HG03575 (cell line): ENCODE measurements around the gene CEPT1.

Experiments used
- ATAC-seq: cut with Tn5 transposase; IDR thresholded peaks from one replicate; pipeline ENCODE4 v1.9.1; 2021; ENCODE audit not compliant: unreplicated experiment, insufficient number of reproducible peaks, low FRiP score; ENCODE audit errors: extremely low read depth

Gene CEPT1

DNA sequence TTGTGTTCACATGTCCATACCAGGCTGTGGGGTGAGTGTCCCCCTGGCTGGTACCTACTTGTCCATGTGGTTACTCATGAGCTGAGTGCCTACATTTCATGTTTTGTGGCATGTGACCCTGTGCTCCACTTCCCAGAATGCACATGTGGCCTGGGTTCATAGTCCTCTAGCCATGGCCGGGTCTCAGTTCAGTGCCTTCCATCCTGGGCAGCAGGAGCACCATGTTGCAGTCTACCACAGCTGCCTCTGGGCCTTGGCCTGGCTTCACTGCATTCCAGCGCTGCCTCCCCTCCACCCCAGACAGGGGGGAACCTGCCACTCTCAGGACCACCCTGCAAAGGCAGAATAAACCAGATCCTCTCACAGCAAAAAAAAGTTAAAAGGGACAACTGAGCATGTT lies 5.5 kb downstream of the CEPT1 start:
- no peak for ATAC-seq

DNA sequence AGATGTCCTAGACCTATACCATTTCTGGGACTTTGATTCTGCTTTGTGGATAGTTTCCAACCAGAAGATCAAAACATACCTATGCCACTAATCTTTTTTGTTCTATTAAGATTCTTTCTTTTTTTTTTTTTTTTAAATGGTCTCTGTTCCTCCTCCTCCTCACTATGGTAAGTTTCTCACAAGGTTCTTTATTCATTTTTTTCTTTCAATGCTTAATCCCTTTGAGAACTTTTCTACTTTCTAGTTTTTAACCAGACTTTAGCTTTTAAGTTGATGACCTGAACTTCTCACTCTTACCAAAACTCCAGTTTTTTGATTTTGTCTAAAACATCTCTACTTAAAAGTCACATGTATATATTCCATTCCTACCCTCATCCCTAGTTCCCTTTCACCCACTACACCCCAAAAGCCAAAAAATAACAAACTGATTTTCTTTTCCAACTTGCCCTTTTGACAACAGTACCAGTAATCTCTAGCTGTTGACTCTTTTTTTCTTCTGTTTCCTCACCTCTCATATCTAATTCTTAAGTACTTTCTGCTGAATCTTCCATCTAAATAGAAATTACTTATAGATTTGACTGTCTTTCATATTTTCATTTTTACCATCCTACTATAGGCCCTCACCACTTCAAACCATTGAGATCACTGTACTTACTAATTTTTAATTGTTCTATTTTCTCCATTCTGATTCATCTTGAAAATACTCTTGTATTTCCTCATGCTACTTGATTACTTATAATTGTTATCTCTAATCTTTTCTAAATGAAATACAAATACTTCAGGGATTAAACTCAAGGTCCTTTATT lies 6.1 kb downstream of the CEPT1 start:
- ATAC-seq, result no peak

DNA sequence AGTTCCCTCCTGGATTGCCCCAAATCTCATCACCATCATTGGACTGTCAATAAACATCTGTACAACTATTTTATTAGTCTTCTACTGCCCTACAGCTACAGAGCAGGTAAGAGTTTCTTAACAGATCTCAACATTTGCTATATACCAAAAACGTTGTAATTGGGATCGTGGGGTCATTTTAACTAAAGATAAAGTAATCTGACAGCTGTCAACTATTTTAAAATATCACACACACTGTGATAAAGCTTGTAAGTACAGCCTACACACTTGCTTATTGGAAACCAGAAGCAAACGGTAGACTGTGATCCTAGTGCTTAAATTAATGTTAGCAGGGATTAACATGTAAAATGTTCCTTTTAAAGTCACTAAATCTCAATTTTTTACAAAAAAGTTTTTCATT lies 7.9 kb downstream of the CEPT1 start:
- no peak for ATAC-seq

DNA sequence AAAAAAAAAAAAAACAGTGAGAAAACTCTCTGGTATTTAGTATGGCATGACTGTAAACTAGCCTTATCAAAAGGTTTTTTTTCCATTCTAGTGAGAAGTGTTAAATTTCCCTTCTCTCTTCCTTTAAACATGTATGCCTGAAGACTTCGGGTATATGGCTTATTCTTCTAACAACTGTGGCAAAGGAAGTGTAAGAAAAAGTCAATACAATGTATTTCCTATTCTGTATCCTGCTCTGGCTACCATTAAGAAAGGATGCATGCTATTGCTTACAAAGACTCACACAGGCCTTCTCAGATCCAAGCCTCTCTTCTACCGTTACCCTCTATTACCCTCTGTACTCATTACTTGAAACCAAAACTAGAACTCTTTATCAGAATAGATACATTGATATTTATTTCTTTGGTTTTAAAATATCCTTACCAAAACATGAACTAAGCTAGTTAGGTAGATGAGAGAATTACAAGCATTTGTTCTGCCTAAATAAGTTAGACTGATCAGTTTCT lies 8.4 kb downstream of the CEPT1 start:
- ATAC-seq, result peak; percentile 43

DNA sequence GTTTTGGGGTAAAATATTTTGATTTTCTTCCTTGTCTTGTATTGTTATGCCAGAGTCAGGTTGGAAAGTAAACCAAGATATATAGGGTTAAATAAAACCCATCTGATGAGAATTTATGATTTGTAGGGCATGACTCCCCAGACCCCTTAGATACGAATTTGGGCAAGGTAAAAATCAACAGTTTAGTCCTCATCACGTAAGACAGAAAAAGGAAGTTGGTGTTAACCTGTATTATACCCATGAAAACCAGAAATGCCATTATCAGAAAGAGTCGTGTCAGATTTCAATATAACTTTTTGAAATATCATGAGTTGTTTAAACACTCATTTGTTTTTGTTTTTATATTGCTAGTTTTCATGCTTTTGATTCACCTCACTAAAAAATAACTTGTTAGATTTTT lies 11.8 kb downstream of the CEPT1 start:
- no peak for ATAC-seq

DNA sequence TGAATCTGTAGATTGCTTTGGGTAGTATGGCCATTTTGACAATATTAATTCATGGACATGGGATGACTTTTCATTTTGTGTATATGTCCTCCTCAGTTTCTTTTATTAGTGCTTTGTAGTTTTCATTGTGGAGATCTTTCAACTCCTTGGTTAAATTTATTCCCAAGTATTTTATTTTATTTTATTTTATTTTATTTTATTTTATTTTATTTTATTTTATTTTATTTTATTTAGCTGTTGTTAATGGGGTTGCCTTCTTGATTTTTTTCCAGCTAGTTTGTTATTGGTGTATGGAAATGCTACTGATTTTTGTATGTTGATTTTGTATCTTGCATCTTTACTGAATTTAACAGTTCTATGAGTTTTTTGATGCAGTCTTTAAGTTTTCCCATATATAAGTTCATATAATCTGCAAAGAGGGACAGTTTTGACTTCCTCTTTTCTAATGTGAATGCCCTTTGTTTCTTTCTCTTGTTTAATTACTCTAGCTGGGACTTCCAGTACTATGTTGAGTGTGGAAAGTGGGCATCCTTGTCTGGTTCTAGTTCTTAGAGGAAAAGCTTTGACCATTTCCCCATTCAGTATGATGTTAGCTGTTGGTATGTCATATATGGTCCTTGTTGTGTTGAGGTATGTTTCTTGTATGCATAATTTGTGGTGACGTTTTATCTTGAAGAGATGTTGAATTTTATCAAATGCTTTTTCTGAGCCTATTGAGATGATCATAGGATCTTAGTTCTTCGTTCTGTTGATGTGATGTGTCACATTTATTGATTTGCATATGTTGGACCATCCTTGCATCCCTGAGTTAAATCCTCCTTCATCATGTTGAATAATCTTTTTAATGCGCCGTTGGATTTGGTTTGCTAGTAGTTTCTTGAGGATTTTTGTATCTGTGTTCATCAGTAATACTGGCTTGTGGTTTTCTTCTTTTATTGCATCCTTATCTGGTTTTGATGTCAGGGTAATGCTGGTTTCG lies 14.3 kb downstream of the CEPT1 start:
- no peak for ATAC-seq

DNA sequence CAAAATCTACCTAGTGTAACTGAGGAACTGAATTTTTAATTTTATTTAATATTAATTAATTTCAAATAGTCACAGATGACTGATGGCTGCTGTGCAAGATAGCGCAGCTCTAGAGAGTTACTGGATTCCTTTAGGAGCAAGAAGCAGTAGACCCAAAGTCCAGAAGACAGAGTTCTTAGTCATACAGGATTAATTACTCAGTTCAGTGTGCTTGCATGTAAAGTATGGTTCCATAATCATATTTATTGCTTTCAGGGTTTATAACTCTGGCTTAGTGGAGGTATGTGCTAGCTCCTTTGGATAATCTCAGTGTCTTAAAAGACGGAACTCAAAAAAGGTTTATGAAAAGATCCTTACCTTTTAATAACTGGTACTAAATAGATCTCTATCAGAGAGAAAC lies 17.4 kb downstream of the CEPT1 start:
- no peak for ATAC-seq

DNA sequence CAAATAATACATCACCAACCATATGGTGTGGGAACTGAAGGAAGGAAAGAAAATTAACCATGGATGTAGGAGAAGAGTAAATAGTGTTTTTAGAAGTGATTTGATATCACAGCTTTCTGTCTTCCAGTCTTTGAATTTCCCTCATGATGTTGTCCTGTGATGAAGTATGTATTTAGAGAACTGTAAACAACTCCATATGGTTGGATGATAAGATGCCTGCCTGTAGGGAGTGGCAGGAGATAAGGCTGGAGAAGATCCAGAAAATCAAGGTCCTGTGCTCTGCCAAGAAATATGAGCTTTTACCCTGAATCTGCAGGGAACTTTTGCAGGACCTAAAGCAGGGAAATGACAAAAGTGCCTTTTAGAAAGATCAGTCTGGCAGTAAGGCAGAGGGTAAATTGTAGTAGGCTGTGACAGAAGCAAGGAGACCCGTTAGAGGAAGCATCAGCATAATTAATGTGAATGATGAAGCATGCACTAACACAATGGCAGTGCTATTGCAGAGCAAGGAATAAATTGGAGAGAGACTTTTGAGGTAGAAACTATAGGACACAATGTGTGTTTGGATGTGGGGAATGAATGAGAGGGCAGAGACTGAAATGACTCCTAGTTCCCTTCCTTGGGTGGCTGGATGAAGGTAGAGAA lies 21.9 kb downstream of the CEPT1 start:
- no peak for ATAC-seq

DNA sequence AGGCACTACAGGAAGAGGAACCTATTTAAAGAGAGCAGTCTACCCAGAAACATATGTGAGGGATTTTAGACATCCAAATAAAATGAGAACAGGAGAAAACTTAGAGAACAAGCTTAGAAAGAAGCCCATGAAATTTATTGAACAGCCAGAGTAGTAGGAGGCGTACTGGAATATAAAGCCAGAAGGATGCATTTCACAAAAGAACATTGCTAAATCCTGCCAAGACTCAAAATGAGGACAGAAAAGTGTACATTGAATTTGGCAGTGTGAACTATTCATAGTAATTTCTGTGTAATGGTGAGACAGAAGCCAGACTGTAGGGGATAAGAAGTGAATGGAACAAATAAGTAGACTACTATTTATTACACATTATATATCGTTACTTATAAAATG lies 22.5 kb downstream of the CEPT1 start:
- no peak for ATAC-seq

DNA sequence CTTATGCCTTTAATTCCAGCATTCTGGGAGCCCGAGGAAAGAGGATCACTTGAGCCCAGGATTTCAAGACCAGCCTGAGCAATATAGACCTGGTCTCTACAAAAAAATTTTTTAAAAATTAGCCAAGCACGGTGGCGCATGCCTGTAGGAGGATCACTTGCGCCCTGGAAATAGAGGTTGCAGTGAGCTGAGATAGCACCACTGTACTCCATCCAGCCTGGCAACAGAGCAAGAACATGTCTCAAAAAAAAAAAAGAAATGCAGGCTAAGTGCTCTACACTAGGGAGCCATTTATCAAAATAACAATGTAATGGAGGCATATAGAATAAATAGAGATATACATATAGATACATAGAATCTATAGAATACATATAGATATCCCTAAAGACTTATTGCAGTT lies 23.3 kb downstream of the CEPT1 start:
- no peak for ATAC-seq

DNA sequence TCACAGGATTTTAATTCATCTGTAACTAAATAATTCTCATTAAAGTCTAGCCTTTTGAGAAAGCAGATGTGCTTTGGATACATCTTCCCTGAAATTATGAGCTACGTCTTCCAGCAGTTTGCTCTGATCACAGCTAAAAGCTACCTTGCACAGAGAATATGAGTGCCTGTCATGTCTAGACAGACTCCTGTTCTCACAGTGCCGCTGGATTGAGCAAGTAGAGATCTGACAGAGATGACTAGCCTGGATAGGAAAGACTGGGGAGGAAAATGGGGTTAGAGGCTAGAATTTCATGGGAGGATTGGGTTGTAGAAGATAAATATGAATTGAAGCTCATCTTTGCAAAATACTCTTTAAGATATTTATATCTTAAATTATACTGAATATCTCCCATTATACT lies 24.1 kb downstream of the CEPT1 start:
- ATAC-seq, result no peak

DNA sequence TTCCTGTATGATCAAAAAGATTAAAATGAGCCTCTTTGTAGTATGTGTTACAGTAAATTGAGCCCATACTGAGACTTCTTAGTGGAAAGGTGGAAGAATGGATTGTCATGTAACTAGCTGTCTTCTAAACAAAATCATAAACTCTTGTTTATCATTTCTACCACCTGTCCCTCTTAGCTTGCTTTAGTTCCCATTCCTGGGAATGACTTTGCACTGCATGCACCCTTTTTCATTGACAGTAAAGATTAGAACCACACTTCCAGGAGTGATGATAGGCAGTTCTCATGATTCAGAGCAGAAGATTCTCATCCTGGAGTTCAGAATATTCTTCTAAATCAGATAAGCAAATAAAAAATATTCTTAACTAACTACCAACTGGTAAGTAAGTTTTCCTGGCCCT lies 32.4 kb downstream of the CEPT1 start:
- ATAC-seq, result no peak

DNA sequence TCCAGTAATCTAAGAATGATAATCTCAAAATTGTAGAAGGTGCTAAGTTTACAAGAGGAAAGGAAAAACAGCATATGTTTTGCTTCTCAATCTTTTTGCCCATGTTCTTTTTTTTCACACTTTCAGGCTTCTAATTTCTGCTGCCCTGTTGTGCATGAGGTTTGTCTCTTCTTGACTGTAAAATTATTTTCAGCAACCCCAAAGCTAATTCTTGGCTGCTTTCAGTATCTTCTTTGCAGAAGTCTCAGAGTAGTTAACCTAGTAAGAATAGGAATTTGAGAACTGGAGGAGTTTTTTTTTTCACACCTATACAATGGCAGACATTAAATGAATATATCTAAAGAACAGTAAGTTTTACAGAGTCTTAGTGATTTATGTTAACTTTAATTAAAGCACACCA lies 34.0 kb downstream of the CEPT1 start:
- no peak for ATAC-seq

DNA sequence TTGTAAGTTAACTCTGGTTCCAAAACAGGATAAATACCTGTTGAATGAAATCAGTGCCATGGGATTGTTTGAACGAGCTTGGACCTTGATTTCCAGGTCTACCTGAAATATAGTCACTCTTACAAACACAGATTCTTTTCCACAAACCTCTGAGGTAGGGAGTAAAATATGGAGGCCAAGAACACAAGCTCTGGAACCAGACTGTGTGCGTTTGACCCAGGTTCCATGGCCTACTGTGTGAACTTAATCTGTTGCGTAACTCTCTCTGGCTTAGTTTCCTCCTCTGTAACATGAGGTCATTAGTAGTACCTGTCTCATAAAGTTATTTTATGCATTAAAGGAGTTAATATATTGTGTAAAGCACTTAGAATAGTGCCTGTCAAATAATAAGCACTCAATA lies 35.3 kb downstream of the CEPT1 start:
- no peak for ATAC-seq

DNA sequence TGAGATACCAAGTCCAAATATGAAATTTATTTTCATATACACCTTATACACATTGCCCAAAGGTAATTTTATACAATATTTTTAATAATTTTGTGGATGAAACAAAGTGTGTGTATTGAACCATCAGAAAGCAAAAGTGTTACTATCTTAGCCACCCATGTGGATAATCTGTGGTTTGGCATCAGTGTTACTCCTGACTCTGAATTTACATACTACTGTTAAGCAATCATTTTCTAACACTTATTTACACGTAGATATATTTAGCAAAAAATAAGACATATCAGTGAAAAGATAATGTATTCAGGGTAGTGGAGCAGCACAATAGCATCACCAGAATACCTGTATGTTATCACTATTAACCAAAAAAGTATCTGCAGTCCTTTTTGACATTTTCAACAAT lies 36.7 kb downstream of the CEPT1 start:
- no peak for ATAC-seq

DNA sequence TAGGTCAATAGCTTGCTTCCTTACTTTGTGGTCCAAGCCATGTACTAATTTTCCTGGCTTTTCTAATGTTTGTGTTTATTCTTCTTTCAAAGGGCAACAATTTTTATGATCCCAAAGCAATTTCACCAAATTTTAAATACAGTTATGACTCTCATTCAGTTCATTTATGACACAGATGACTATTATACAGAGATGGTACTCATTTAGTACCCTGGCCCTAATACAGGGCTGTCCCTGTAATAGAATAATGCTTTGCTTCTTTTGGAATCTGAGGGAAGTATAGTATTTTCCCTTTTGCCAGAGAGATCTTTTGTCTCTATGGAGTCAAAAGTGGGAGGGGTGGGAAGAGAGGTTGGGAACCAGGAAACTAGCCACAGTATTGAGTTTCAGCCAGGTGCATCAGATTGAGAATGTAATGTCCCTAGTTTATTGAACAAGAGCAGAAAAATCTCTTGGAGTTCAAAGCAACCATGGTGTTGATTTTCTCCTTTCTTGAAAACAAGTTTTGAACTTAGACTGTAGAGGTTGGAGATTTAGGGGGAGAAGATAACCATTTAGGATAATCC lies 40.0 kb downstream of the CEPT1 start:
- ATAC-seq, result no peak

DNA sequence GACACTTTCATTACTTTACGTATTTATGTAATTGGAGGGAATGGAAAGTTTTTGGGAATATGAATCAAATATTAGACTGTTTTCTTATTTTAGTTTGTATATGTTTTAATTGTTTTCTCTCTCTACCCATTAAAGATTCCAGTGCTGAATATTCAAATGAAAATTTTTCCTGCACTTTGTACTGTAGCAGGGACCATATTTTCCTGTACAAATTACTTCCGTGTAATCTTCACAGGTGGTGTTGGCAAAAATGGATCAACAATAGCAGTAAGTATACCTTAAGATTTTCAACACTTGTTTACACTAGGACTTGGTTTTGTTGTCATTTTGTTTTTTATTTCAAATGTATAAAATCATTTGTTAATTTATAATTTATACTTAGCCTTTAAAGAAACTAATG lies 42.0 kb downstream of the CEPT1 start:
- ATAC-seq, result no peak

DNA sequence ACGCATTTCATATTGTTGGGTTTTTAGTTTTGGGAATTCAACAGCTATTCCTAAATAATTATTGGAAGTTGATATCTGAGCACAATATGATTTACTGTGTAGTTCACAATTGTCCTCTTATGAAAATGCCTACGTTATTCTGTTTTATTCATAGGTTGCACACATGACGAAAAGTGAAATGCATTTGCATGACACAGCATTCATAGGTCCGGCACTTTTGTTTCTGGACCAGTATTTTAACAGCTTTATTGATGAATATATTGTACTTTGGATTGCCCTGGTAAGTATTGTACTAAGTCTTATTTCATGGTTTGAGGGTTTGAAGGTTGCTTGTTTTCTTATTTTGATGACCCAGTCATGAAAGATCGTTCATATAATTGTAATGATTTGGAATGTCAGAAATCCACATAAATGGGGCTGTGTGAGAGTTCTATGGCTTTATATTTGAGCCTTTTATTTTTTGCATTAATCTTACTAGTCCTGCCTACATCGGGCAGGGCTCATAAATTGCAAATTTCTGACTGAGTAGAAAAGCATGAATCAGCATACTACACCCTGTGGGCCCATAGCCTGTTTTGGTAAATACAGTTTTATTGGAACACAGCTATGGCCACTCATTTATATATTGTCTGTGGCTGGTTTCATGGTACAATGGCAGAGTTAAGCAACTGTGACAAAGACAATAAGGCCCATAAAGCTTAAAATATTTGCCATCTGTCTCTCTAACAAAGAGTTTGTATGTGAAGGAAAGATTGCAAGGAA lies 43.5 kb downstream of the CEPT1 start:
- ATAC-seq, result no peak

DNA sequence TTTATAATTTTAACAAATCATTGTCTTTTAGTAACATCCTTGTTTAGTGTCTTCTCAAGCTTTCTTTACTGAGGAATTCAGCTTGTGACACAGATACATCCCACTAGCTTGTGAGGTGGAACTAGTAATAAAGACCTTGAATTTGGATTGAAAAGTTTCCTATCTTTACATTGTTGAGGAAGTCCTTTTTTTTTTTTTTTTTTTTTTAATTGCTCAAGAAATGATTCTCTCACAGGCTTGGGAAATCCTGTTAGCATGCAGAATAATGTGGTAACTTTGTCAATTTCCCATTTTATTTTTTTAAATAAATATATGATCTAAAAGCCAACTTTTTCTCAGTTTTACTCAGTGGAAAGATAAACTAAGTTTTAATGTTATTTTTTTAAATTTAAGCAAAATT lies 44.6 kb downstream of the CEPT1 start:
- no peak for ATAC-seq
